Heart right ventricle (tissue), 16 donors: Measurements from ENCODE around the gene CCDC9B. TPM values are rescaled to one million over a fixed set of nuclear protein-coding genes. Genes with fewer than 3 reads are reported as not detected.

Experiments
- ATAC-seq, 8 donors: fragments of 200-7000 bp; cut with Tn5 transposase; one replicate each; pipeline ENCODE4 v1.9.1; 2020; ENCODE audit warnings: mild to moderate bottlenecking in 8 of 8, moderate library complexity in 8 of 8, moderate number of reproducible peaks in 1 of 8
- DNase-seq, 2 donors: peaks; one replicate each; pipeline ENCODE4 v3.0.0-alpha.2; 2020
- H3K27ac ChIP-seq, 10 donors: fragments of 200-600 bp; sonication (generic) in 2 of 10; one replicate each; pipeline versions ENCODE4 v1.5.0 to v1.8.0; 2020 to 2022; ENCODE audit warnings: mild to moderate bottlenecking in 3 of 10
- H3K27me3 ChIP-seq, 7 donors: fragments of 200-600 bp; one replicate each; pipeline ENCODE4 v1.8.0; 2021 to 2022; ENCODE audit warnings: mild to moderate bottlenecking in 2 of 7
- H3K36me3 ChIP-seq, 9 donors: fragments of 200-600 bp; sonication (generic) in 1 of 9; one replicate each; pipeline versions ENCODE4 v1.5.0 to v1.8.0; 2020 to 2022; ENCODE audit warnings: mild to moderate bottlenecking in 2 of 9
- H3K4me1 ChIP-seq, 9 donors: fragments of 200-600 bp; sonication (generic) in 1 of 9; one replicate each; pipeline versions ENCODE4 v1.5.0 to v1.8.0; 2020 to 2022; ENCODE audit warnings: mild to moderate bottlenecking in 4 of 9
- H3K4me3 ChIP-seq, 10 donors: fragments of 200-600 bp; sonication (generic) in 2 of 10; one replicate each; pipeline versions ENCODE4 v1.5.0 to v1.8.0; 2020 to 2022; ENCODE audit warnings: mild to moderate bottlenecking in 7 of 10, moderate library complexity in 2 of 10
- H3K9me3 ChIP-seq, 11 donors: fragments of 200-600 bp in 10 of 11; sonication (generic) in 2 of 11; one replicate each; pipeline versions ENCODE4 v1.5.0 to v1.8.0; 2013 to 2022; ENCODE audit warnings: mild to moderate bottlenecking in 2 of 11, control low read depth in 1 of 11, moderate library complexity in 1 of 11
- WGBS, 2 donors: extraction: QIAGEN DNeasy Blood & Tissue Kit; methylation state at CpG; one replicate each; pipeline ENCODE4 v1.1.7; 2013; ENCODE audit warnings: inconsistent platforms in 1 of 2; 5-methylcytosine and 5-hydroxymethylcytosine counted together
- intact Hi-C, 10 donors: fragments of 100-400 bp; cut with DNase I; formaldehyde crosslinking; loops; one replicate each; pipeline versions ENCODE4 v1.11.1 to v1.14.2; 2022
- polyA plus RNA-seq, 2 donors: library from polyadenylated mRNA; stranded (reverse); fragments of 200-250 nt; gene quantifications; one replicate each; pipeline ENCODE4 v1.2.3, GENCODE V29; 2013
- total RNA-seq, 10 donors: library from RNA; stranded (reverse); fragmentation: NEBNext Ultra II Directional in 3 of 10; extraction: Animal tissue kit (Norgen Biotek cat#: 25700) in 3 of 10; gene quantifications; one replicate each; pipeline versions ENCODE4 v1.2.1 to v1.2.4, GENCODE V29; 2021 to 2023
- TF ChIP-seq, protein P1 (sequence below), 9 donors: fragments of 200-600 bp; sonication (generic) in 2 of 9; IDR thresholded peaks; one replicate each; pipeline versions ENCODE4 v1.5.0 to v1.8.0; 2021 to 2022; ENCODE audit warnings: antibody characterized with exemption in 9 of 9, mild to moderate bottlenecking in 5 of 9, moderate library complexity in 1 of 9
- donor health status: Arrhythmogenic right ventricular cardiomyopathy.
- donor health status: ischemic (EF 13 %, LVEDD 7.1; RV severe dilation, severe dysfunction).
- donor health status: healthy with polysubstance abuse.
- donor health status: DM: no; HTN: yes; CAD: no.
- donor health status: DM: no; HTN: no; CAD: no.
- donor health status: ischemic (EF 25% LVEDD 6.9; RV normal size, moderate dysfunction).
- donor health status: ischemic (EF 25% LVEDD 5.7; RV mildly dilated, moderate dysfunction).
- donor health status: healthy.
- donor health status: DM: yes; HTN: yes; CAD: no.
- donor health status: Ischemic cardiomyopathy.
- donor health status: ischemic (EF 35%, LVEDD 5.7; RV mildly dilated, moderate dysfunction).
- donor health status: nonischemic (EF 11% LVEDD 7.7; RV severe dilation, severe dysfunction).
- donor health status: DM: yes; HTN: yes; CAD: no.
- donor health status: PGD.
- donor health status: ischemic (EF 29% LVEDD 5.4; RV normal size, mild dysfunction).
- donor health status: nonischemic (EF 23%, LVEDD 6.1; RV moderate dilation, normal function).

The CCDC9B gene
- total and polyA plus RNA-seq, 12 donors: 13.0 to 190 (median 144) TPM

DNA sequence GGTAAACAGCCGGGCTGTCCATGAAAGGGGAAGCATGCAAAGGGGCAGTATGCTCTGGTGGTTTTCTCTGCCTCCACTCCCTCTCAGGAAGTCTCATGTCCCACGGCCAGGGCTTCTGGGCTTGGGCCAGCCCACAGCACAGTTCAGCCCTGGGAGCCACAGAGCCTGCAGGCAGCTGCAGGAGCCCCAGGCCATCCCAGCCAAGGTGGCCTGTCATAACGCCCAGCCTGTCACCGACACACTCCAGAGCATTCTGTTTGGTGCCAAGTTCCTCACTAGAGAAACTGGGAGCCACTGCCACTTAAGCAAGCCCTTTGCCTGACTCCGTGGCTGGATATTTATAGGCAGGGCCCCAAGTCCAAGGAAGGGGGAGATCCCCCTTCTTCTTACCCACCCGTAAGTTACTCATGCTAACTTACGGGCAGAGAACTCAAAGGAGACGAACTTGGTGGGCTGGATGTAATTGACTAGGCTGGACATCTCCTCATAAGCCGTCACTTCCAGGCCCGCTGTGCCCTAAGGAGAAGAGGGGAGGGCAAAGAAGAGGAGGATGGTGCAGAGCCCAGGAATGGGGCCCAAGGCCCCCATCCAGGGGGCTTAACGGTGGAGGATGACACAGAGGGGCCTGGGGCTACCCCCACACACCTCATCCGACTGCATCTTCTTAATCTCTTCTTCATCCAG is 44.7 kb downstream of the CCDC9B start:
- H3K27ac ChIP-seq: peak overlapping the region in 7 of 10 donors; percentile 14 to 64 (median 30)
- 25 to 45% methylated on average over 11 to 12 of the region's 12 CpGs for WGBS, 2 donors
- intact Hi-C loops: no loop called here
- ATAC-seq (peak; percentile 83 to 97 (median 93)), DNase-seq (peak; percentile 75 to 77)
- H3K9me3 ChIP-seq: peaks cover 0 to 18% (median 0%) of the 10 kb centered on the region in 11 donors
- peaks cover 7 to 45% (median 29%) of the 10 kb centered on the region in 9 donors for H3K4me1 ChIP-seq
- TF ChIP-seq, protein P1, sequence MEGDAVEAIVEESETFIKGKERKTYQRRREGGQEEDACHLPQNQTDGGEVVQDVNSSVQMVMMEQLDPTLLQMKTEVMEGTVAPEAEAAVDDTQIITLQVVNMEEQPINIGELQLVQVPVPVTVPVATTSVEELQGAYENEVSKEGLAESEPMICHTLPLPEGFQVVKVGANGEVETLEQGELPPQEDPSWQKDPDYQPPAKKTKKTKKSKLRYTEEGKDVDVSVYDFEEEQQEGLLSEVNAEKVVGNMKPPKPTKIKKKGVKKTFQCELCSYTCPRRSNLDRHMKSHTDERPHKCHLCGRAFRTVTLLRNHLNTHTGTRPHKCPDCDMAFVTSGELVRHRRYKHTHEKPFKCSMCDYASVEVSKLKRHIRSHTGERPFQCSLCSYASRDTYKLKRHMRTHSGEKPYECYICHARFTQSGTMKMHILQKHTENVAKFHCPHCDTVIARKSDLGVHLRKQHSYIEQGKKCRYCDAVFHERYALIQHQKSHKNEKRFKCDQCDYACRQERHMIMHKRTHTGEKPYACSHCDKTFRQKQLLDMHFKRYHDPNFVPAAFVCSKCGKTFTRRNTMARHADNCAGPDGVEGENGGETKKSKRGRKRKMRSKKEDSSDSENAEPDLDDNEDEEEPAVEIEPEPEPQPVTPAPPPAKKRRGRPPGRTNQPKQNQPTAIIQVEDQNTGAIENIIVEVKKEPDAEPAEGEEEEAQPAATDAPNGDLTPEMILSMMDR (IDR thresholded peaks at IDR 0.05): no peak
- H3K36me3 ChIP-seq: peaks cover 0 to 90% (median 0%) of the 10 kb centered on the region in 9 donors
- H3K27me3 ChIP-seq: peaks cover 0 to 13% (median 8%) of the 10 kb centered on the region in 7 donors
- no peak overlapping the region for H3K4me3 ChIP-seq

DNA sequence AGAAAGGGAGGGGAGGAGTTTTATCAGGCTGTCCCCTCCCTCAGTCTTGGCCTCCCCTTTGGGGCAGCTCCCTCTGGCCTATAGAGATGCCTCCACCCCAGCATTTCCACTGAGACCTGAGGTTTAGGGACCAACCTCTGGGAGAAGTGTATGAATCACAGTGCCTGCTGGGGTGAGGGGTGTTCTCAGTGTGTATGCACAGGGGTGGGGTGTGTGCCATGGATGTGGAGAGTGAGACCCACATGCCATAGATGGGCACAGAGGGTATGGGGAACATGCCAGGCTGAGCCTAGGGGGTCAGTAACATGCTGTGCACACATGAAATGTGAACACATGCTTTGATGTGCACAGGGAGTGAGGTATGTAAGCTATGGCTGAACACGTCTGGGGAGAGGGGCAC is 45.4 kb downstream of the CCDC9B start:
- H3K9me3 ChIP-seq: peaks cover 0 to 11% (median 0%) of the 10 kb centered on the region in 11 donors
- H3K36me3 ChIP-seq: peaks cover 0 to 90% (median 0%) of the 10 kb centered on the region in 9 donors
- H3K27ac ChIP-seq: peak overlapping the region in 1 of 10 donors; percentile 15
- TF ChIP-seq, protein P1 (IDR thresholded peaks at IDR 0.05): no peak
- no peak overlapping the region for H3K4me3 ChIP-seq
- ATAC-seq (peak in 1 of 8 donors; percentile 11), DNase-seq (no peak)
- WGBS, 2 donors: 53 to 64% methylated on average over 1 of the region's 1 CpG
- H3K27me3 ChIP-seq: peaks cover 0 to 14% (median 8%) of the 10 kb centered on the region in 7 donors
- intact Hi-C loops: no loop called here
- H3K4me1 ChIP-seq: peaks cover 8 to 47% (median 29%) of the 10 kb centered on the region in 9 donors

DNA sequence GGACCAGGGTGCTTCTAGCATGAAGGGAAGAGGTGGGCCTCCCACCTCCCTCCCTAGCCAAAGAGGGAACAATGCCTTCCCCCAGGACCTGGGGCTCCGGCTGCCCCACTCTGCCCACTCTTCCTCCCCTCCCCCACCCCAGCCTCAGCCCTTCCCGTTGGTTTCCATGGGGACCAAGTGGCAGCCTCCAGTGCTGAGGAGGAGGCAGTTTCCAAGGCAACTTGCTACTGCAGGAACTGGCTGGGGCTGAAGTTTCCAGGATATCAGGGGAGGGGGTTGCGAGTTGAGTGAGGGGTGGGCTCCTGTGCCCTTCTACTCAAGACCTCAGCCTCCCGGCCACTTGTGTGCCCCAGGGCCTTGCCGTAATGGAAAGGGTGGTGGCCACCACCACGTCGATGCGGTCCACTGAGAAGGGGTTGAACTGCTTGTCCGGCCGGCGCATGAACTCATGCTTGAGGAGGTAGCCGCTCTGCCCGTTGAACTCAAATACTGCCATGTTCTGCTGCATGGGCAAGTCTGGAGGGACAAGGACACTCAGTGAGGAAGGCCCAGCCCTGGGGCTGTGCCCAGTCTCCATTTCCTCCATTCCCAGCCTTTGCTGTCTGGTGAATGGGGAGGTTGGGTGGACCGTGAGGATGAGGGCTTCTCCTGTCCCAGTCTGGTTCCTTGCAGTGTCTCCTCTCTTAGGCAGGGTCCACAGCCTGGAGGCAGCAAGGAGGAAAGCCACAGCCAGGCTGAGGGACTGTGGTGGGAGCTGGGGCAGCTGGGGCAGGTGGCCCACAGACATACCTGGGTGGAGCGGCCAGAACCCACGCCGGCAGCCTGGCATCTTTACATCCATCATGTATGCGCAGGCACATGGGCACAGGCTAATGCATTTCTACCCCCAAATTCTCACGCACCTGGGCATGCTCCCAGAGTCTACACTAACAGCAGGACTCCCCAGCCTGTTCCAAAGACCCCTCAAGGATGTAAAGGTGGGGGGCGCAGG is 46.5 kb downstream of the CCDC9B start:
- H3K4me1 ChIP-seq: peaks cover 8 to 47% (median 31%) of the 10 kb centered on the region in 9 donors
- 92 to 93% methylated on average over 20 of the region's 20 CpGs for WGBS, 2 donors
- H3K4me3 ChIP-seq: no peak overlapping the region
- H3K27ac ChIP-seq: no peak overlapping the region
- peaks cover 0 to 14% (median 8%) of the 10 kb centered on the region in 7 donors for H3K27me3 ChIP-seq
- TF ChIP-seq, protein P1 (IDR thresholded peaks at IDR 0.05): no peak
- ATAC-seq (no peak), DNase-seq (no peak)
- peaks cover 0 to 96% (median 0%) of the 10 kb centered on the region in 9 donors for H3K36me3 ChIP-seq
- peaks cover 0 to 2% (median 0%) of the 10 kb centered on the region in 11 donors for H3K9me3 ChIP-seq
- intact Hi-C loops: no loop called here

DNA sequence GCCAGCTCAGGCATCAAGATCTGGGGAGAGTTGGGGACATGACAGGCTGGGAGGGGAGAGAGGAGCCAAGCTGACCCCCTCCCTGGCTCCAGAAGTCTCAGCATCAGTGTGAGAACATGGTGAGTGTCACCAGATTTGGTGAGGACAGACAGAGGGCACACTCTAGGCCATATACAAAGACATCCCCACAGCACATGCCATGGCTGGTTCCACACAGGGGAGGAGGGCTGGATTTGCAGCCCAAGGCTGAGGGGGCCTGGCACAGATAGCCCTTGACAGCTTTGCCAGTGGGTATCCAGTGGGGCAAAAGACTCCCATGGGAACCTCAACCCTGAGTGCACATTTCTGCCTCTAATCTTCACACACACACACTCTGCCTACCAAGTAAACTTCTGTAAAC is 47.7 kb downstream of the CCDC9B start:
- Histone ChIP-seq H3K4me1 (peaks cover 8 to 47% (median 33%) of the 10 kb centered on the region in 9 donors), H3K27ac (no peak overlapping the region)

More for the DNA sequence above, 47.7 kb downstream of the CCDC9B start:
- DNase-seq: no peak
- peaks cover 0 to 96% (median 0%) of the 10 kb centered on the region in 9 donors for H3K36me3 ChIP-seq
- H3K9me3 ChIP-seq: no peaks in the 10 kb centered on the region
- TF ChIP-seq, protein P1 (IDR thresholded peaks at IDR 0.05): no peak
- peaks cover 0 to 21% (median 8%) of the 10 kb centered on the region in 7 donors for H3K27me3 ChIP-seq
- ATAC-seq: no peak
- intact Hi-C loops: no loop called here
- no peak overlapping the region for H3K4me3 ChIP-seq
